ENCODE measurements around the gene PATJ. TPM values are rescaled to one million over a fixed set of nuclear protein-coding genes. Genes with fewer than 3 reads are reported as not detected.

The PATJ gene
- total RNA-seq, 4 donors from 2014 or later = 54.9 to 187 (median 62.1) TPM

DNA sequence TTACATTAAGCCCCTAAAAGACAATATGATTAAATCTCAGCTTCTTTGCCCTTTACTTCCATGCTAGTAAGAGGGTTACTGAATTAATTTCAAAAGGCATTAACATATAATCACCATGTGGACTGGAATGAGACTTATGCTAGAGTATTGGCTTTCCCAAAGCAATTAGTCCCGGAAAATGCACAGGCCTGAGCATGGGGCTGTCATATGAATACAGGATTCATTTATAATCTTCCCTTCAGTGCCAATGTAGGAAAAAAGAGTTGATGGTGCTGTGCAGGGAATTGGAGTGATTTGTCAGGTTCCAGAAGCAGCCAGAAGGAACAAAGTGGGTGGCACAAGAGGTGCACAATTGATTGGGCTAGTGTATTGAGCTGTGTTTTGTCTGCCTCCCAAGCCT lies 253.4 kb downstream of the PATJ start:
- Histone ChIP-seq H3K36me3 (no peaks in the 10 kb centered on the region), H3K9me3 (no peaks in the 10 kb centered on the region), H3K4me3 (no peak overlapping the region), H3K27me3 (no peaks in the 10 kb centered on the region), H3K4me1 (no peaks in the 10 kb centered on the region), H3K27ac (no peak overlapping the region)
- DNase-seq (ENCODE audit: low spot score in 2 of 2) = no peak
- WGBS = 96% methylated on average over 1 of the region's 1 CpG
- TF ChIP-seq EP300 (IDR thresholded peaks at IDR 0.05) = no peak
- TF ChIP-seq POLR2A (IDR thresholded peaks at IDR 0.05) = no peak
- no peak for TF ChIP-seq POLR2AphosphoS5 (IDR thresholded peaks at IDR 0.05)
- TF ChIP-seq, protein P1, sequence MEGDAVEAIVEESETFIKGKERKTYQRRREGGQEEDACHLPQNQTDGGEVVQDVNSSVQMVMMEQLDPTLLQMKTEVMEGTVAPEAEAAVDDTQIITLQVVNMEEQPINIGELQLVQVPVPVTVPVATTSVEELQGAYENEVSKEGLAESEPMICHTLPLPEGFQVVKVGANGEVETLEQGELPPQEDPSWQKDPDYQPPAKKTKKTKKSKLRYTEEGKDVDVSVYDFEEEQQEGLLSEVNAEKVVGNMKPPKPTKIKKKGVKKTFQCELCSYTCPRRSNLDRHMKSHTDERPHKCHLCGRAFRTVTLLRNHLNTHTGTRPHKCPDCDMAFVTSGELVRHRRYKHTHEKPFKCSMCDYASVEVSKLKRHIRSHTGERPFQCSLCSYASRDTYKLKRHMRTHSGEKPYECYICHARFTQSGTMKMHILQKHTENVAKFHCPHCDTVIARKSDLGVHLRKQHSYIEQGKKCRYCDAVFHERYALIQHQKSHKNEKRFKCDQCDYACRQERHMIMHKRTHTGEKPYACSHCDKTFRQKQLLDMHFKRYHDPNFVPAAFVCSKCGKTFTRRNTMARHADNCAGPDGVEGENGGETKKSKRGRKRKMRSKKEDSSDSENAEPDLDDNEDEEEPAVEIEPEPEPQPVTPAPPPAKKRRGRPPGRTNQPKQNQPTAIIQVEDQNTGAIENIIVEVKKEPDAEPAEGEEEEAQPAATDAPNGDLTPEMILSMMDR (IDR thresholded peaks at IDR 0.05) = no peak

DNA sequence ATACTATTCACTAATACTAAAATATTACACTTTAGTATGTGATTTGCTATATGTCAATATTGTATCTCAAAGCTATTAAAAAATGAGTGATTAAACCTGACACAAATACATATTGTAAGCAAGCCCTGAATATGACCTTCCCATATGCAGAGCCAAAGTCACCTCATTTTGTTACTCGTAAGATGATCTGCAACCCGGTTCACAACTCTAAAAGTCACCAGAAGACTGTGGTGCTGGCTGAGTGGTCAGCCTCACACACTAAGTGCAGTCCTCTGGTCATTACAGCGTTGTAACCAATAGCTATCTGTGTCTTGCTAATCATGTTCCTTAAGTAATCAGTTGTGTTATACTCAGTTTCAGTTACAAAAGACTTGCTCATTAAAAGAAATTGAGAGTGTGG lies 254.8 kb downstream of the PATJ start:
- H3K9me3 ChIP-seq = no peaks in the 10 kb centered on the region
- no peak overlapping the region for H3K4me3 ChIP-seq
- H3K36me3 ChIP-seq = no peaks in the 10 kb centered on the region
- TF ChIP-seq EP300 (IDR thresholded peaks at IDR 0.05) (no peak), POLR2A (IDR thresholded peaks at IDR 0.05) (no peak), POLR2AphosphoS5 (IDR thresholded peaks at IDR 0.05) (no peak)
- TF ChIP-seq, protein P1 (IDR thresholded peaks at IDR 0.05) = no peak
- no peaks in the 10 kb centered on the region for H3K4me1 ChIP-seq
- H3K27me3 ChIP-seq = no peaks in the 10 kb centered on the region
- no peak for DNase-seq (ENCODE audit: low spot score in 2 of 2)
- H3K27ac ChIP-seq = no peak overlapping the region
- 85% methylated on average over 3 of the region's 3 CpGs for WGBS

DNA sequence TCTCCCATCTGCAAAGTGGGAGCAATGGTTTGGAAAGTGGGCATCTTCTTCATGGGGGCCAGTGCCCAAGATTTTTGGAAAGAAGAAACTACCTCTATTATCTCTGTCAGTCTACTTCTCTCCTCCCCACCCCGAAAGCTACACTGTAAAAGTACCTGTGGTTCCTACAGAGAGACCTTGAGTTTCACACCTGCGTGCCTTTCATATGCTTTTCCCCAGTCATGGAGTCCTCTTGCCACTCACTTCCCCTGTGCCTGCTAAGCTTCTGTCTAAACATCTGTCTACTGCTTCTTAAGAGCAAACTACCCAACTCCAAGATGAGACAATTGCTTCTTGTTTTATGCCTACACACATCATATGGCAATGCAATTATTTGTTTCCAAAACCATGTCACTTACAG lies 261.5 kb downstream of the PATJ start:
- no peak overlapping the region for H3K27ac ChIP-seq
- no peaks in the 10 kb centered on the region for H3K4me1 ChIP-seq
- no peak for DNase-seq (ENCODE audit: low spot score in 2 of 2)
- 93% methylated on average over 2 of the region's 2 CpGs for WGBS
- no peaks in the 10 kb centered on the region for H3K36me3 ChIP-seq
- no peak overlapping the region for H3K4me3 ChIP-seq
- H3K27me3 ChIP-seq = no peaks in the 10 kb centered on the region
- no peaks in the 10 kb centered on the region for H3K9me3 ChIP-seq
- TF ChIP-seq POLR2AphosphoS5 (IDR thresholded peaks at IDR 0.05) = no peak
- TF ChIP-seq POLR2A (IDR thresholded peaks at IDR 0.05) = no peak

DNA sequence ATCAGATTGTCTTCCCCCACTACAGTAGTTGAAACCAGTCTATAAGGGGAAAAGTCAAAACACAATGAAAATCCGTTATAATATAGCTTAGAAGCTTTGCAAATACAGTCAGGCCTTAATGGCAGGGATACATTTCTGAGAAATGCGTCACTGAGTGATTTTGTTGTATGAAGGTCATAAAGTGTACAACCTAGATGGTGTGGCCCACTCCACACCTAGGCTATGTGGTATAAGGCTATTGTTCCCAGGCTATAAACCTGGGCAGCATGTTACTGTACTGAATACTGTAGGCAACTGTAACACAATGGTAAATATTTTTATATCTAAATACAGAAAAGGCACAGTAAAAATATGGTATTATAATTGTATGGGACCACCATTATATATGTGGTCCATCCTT lies 264.4 kb downstream of the PATJ start:
- Histone ChIP-seq H3K36me3 (no peaks in the 10 kb centered on the region), H3K4me3 (no peak overlapping the region), H3K27ac (no peak overlapping the region), H3K9me3 (no peaks in the 10 kb centered on the region), H3K4me1 (no peaks in the 10 kb centered on the region), H3K27me3 (no peaks in the 10 kb centered on the region)
- TF ChIP-seq POLR2AphosphoS5 (IDR thresholded peaks at IDR 0.05) (no peak), EP300 (IDR thresholded peaks at IDR 0.05) (no peak), POLR2A (IDR thresholded peaks at IDR 0.05) (no peak)
- TF ChIP-seq, protein P1 (IDR thresholded peaks at IDR 0.05) = no peak
- WGBS = 98% methylated on average over 2 of the region's 2 CpGs
- DNase-seq (ENCODE audit: low spot score in 2 of 2) = no peak

DNA sequence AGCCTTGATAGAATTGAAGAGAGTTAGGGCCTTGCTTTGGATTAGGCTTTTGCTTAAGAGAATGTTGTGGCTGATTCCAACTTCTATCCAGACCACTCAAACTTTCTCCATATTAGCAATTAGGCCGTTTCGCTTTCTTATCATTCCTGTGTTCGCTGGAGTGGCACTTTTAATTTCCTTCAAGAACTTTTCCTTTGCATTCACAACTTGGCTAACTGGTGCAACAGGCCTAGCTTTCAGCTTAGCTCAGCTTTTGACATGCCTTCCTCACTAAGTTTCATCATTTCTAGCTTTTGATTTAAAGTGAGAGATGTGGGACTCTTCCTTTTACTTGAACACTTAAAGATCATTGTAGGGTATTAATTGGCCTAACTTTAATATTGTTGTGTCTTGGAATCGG lies 268.7 kb downstream of the PATJ start:
- H3K36me3 ChIP-seq = no peaks in the 10 kb centered on the region

More for the DNA sequence above, 268.7 kb downstream of the PATJ start:
- H3K27me3 ChIP-seq = no peaks in the 10 kb centered on the region
- WGBS = 85% methylated on average over 4 of the region's 4 CpGs
- no peaks in the 10 kb centered on the region for H3K4me1 ChIP-seq
- H3K4me3 ChIP-seq = no peak overlapping the region
- no peak for DNase-seq (ENCODE audit: low spot score in 2 of 2)
- no peak overlapping the region for H3K27ac ChIP-seq
- TF ChIP-seq, protein P1 (IDR thresholded peaks at IDR 0.05) = no peak
- TF ChIP-seq POLR2A (IDR thresholded peaks at IDR 0.05) (no peak), POLR2AphosphoS5 (IDR thresholded peaks at IDR 0.05) (no peak), EP300 (IDR thresholded peaks at IDR 0.05) (no peak)
- no peaks in the 10 kb centered on the region for H3K9me3 ChIP-seq
